OCI-LY7 (cell line): ENCODE results near the gene DSCAM. TPM values are rescaled to one million over a fixed set of nuclear protein-coding genes. Genes with fewer than 3 reads are reported as not detected.

ENCODE experiments used
- BruUV-seq: library from RNA; stranded (reverse); fragments of 400-500 nt; replicated peaks from 2 replicates; lab custom pipeline; 2021; lab: Mats Ljungman, UMichigan
- CTCF ChIA-PET: fragments of 300-600 bp; sonication (Branson Sonifier 250); formaldehyde crosslinking; loops from one replicate; lab custom pipeline; 2022; ENCODE audit warnings: antibody characterized with exemption; ENCODE audit not compliant: unreplicated experiment; lab: Charles Lee
- POLR2A ChIA-PET: fragments of 300-600 bp; sonication (Branson Sonifier 250); formaldehyde crosslinking; loops from one replicate; lab custom pipeline; 2022; ENCODE audit warnings: antibody characterized with exemption; lab: Charles Lee
- DNase-seq: peaks from one replicate; pipeline ENCODE4 v3.0.0-alpha.2; 2015; ENCODE audit warnings: low spot score
- H2AFZ ChIP-seq: fragments of 200-600 bp; sonication (generic), shearing (Covaris generic); 2 replicates; pipeline ENCODE4 v1.6.1; 2014; ENCODE audit warnings: mild to moderate bottlenecking, antibody characterized with exemption, low read length, moderate library complexity
- H3K27ac ChIP-seq: fragments of 200-600 bp; sonication (generic); 2 replicates; pipeline ENCODE4 v1.5.1; 2014; ENCODE audit warnings: mixed run types, low read depth, mild to moderate bottlenecking, moderate library complexity, low read length, inconsistent platforms; ENCODE audit not compliant: poor library complexity, severe bottlenecking
- H3K36me3 ChIP-seq: fragments of 200-600 bp; sonication (generic); 2 replicates; pipeline ENCODE4 v1.6.1; 2014; ENCODE audit warnings: mild to moderate bottlenecking, antibody characterized with exemption, low read length, moderate library complexity, mixed read lengths; ENCODE audit not compliant: insufficient read depth
- H3K4me1 ChIP-seq: fragments of 200-600 bp; sonication (generic); 2 replicates; pipeline ENCODE4 v1.5.1; 2014; ENCODE audit warnings: mild to moderate bottlenecking, low read length; ENCODE audit not compliant: insufficient read depth, poor library complexity, severe bottlenecking
- H3K4me2 ChIP-seq: fragments of 200-600 bp; sonication (generic); 2 replicates; pipeline ENCODE4 v1.6.1; 2014; ENCODE audit warnings: mild to moderate bottlenecking, low read length
- H3K4me3 ChIP-seq: fragments of 200-600 bp; sonication (generic); 2 replicates; pipeline ENCODE4 v1.5.1; 2014; ENCODE audit warnings: mild to moderate bottlenecking, low read depth, low read length; ENCODE audit not compliant: poor library complexity, severe bottlenecking
- H3K79me2 ChIP-seq: fragments of 200-600 bp; sonication (generic); 2 replicates; pipeline ENCODE4 v1.6.1; 2016; ENCODE audit warnings: low read depth, mild to moderate bottlenecking, low read length, moderate library complexity, mixed read lengths; ENCODE audit not compliant: insufficient read depth
- H3K9me2 ChIP-seq: fragments of 200-600 bp; sonication (generic); 2 replicates; pipeline ENCODE4 v1.6.1; 2016; ENCODE audit warnings: mild to moderate bottlenecking, low read length, mixed read lengths; ENCODE audit not compliant: insufficient read depth
- H3K9me3 ChIP-seq: fragments of 200-600 bp; sonication (generic); 2 replicates; pipeline ENCODE4 v1.6.1; 2014; ENCODE audit warnings: mild to moderate bottlenecking, mixed run types, low read length, mixed read lengths
- H4K20me1 ChIP-seq: fragments of 200-600 bp; sonication (generic); 2 replicates; pipeline ENCODE4 v1.6.1; 2014; ENCODE audit warnings: mild to moderate bottlenecking, antibody characterized with exemption, low read length, moderate library complexity, mixed read lengths; ENCODE audit not compliant: insufficient read depth
- EZH2phosphoT487 ChIP-seq: fragments of 200-600 bp; sonication (generic); IDR thresholded peaks from 2 replicates; pipeline ENCODE4 v1.6.1; 2018; ENCODE audit warnings: low read depth, borderline replicate concordance, mild to moderate bottlenecking, mixed run types, antibody characterized with exemption, low read length, moderate library complexity, mixed read lengths
- intact Hi-C: fragments of 100-400 bp; cut with micrococcal nuclease; formaldehyde crosslinking; loops from one replicate; pipeline ENCODE4 v1.10.0; 2022; ENCODE audit not compliant: unreplicated experiment
- total RNA-seq, 2 experiments: library from RNA; depleted of rRNA in 1 of 2; stranded (reverse); fragments of >200 nt in 1 of 2; shearing (Covaris generic) in 1 of 2; gene quantifications; 2 replicates each; pipeline ENCODE4 v1.2.3, GENCODE V29; 2014 to 2022
- TF ChIP-seq, protein P1 (sequence below): fragments of 200-600 bp; sonication (generic); conservative IDR thresholded peaks from 2 replicates; pipeline ENCODE4 v1.5.1; 2014; ENCODE audit warnings: mild to moderate bottlenecking, antibody characterized with exemption, low read length, moderate library complexity, mixed read lengths

Gene DSCAM
- total RNA-seq, 2 experiments from 2014 or later: not detected

DNA sequence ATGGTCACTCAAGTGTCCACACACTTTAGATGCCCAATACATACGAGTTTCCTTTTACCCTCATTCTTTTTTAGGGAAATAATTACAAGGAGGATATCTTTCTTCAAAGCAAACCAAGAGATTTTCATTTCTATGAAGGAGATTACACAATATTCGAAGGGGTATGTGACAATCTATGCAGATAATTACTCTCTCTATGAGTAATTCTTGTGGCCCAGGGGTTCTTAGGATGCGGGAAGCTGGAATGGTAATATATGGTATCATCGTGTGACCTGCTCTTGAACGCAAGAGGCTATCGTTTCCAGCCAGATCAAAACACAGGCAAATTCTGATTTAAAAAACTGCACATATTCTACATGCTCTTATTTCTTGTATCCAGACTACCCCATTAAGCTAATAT lies 14.6 kb downstream of the DSCAM start:
- DNase-seq: no peak
- Histone ChIP-seq H3K79me2 (no peaks in the 10 kb centered on the region), H3K4me2 (no peak overlapping the region), H3K9me2 (no peaks in the 10 kb centered on the region), H2AFZ (no peak overlapping the region), H3K4me3 (no peak overlapping the region), H3K27ac (no peak overlapping the region), H3K4me1 (no peaks in the 10 kb centered on the region), H3K36me3 (no peaks in the 10 kb centered on the region), H4K20me1 (no peaks in the 10 kb centered on the region), H3K9me3 (no peaks in the 10 kb centered on the region)
- ChIA-PET CTCF (interaction anchor here (0.6 kb wide), 1 partner anchor 11 kb away, joined by 3 read pairs; no protein-coding TSS in a partner anchor), POLR2A (no interaction called here)
- TF ChIP-seq, protein P1, sequence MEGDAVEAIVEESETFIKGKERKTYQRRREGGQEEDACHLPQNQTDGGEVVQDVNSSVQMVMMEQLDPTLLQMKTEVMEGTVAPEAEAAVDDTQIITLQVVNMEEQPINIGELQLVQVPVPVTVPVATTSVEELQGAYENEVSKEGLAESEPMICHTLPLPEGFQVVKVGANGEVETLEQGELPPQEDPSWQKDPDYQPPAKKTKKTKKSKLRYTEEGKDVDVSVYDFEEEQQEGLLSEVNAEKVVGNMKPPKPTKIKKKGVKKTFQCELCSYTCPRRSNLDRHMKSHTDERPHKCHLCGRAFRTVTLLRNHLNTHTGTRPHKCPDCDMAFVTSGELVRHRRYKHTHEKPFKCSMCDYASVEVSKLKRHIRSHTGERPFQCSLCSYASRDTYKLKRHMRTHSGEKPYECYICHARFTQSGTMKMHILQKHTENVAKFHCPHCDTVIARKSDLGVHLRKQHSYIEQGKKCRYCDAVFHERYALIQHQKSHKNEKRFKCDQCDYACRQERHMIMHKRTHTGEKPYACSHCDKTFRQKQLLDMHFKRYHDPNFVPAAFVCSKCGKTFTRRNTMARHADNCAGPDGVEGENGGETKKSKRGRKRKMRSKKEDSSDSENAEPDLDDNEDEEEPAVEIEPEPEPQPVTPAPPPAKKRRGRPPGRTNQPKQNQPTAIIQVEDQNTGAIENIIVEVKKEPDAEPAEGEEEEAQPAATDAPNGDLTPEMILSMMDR: no peak
- no peak for TF ChIP-seq EZH2phosphoT487
- BruUV-seq: no TSS peak
- intact Hi-C loops: no loop called here

DNA sequence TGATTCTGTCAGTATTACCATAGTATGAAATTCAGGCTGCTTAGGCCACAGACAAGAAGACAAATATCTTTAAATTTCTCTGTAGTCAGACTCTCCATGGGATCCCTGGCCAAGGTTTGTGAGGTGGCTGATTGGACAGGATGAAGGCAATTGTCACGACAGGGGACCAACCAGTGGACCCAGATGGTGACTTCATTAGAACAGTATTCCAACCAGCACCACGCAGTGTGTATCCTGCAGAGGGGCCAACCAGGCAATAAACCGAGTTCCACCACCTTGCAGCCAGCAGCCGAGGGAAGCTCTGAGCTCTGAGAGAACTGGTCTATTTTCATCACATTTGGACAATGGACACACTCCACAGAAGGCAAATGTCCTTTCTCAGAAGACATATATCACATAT lies 16.1 kb downstream of the DSCAM start:
- POLR2A ChIA-PET: no interaction called here
- H3K79me2 ChIP-seq: no peaks in the 10 kb centered on the region
- intact Hi-C loops: no loop called here
- no peaks in the 10 kb centered on the region for H3K4me1 ChIP-seq
- TF ChIP-seq, protein P1: no peak
- TF ChIP-seq EZH2phosphoT487: no peak
- H3K4me2 ChIP-seq: no peak overlapping the region
- no TSS peak for BruUV-seq
- no peak for DNase-seq
- no peaks in the 10 kb centered on the region for H4K20me1 ChIP-seq
- H3K4me3 ChIP-seq: no peak overlapping the region
- H3K9me2 ChIP-seq: no peaks in the 10 kb centered on the region
- no peaks in the 10 kb centered on the region for H3K9me3 ChIP-seq
- no peaks in the 10 kb centered on the region for H3K36me3 ChIP-seq
- CTCF ChIA-PET: no interaction called here
- no peak overlapping the region for H2AFZ ChIP-seq
- no peak overlapping the region for H3K27ac ChIP-seq

DNA sequence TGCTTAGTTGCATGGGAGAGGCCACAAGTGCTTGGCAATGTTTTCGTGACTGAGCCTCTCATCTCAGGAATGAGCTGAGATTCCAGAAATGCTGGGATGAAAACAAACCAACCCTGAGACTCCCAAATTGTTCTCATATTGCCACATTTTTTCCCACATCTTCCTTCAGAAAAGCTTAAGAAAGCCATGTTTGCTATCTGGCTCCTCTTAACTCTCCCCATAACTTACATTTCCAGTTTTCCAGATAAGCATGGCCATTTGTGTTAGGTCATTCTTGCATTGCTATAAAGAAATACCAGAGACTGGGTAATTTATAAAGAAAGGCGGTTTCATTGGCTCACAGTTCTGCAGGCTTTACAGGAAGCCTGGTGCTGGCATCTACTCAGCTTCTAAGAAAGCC lies 17.2 kb downstream of the DSCAM start:
- Histone ChIP-seq H3K79me2 (no peaks in the 10 kb centered on the region), H3K9me2 (no peaks in the 10 kb centered on the region), H2AFZ (no peak overlapping the region), H3K4me2 (no peak overlapping the region), H3K36me3 (no peaks in the 10 kb centered on the region), H3K27ac (no peak overlapping the region), H4K20me1 (no peaks in the 10 kb centered on the region), H3K4me3 (no peak overlapping the region), H3K9me3 (no peaks in the 10 kb centered on the region), H3K4me1 (no peaks in the 10 kb centered on the region)
- no peak for DNase-seq
- intact Hi-C loops: no loop called here
- TF ChIP-seq EZH2phosphoT487: no peak
- TF ChIP-seq, protein P1: no peak
- ChIA-PET POLR2A (interaction anchor here (0.7 kb wide), 1 partner anchor 48 kb away, joined by 3 read pairs; no protein-coding TSS in a partner anchor), CTCF (no interaction called here)
- BruUV-seq: no TSS peak
